Amygdala (tissue), 56 donors: Measurements from ENCODE around the gene PHTF2.
"Not testable (repeated sequence)": the region's sequence is repeated elsewhere in the genome, so short reads cannot be mapped to it uniquely, and the experiment has no call there.

Experiments used
- DNase-seq, 56 donors: peaks; one replicate each; lab custom pipeline; 2025; lab: John Stamatoyannopoulos, UW

Gene PHTF2

GRCh38 chr7:77872256-77872655 lies 73.7 kb downstream of the PHTF2 start:
- DNase-seq: not testable (repeated sequence)

DNA sequence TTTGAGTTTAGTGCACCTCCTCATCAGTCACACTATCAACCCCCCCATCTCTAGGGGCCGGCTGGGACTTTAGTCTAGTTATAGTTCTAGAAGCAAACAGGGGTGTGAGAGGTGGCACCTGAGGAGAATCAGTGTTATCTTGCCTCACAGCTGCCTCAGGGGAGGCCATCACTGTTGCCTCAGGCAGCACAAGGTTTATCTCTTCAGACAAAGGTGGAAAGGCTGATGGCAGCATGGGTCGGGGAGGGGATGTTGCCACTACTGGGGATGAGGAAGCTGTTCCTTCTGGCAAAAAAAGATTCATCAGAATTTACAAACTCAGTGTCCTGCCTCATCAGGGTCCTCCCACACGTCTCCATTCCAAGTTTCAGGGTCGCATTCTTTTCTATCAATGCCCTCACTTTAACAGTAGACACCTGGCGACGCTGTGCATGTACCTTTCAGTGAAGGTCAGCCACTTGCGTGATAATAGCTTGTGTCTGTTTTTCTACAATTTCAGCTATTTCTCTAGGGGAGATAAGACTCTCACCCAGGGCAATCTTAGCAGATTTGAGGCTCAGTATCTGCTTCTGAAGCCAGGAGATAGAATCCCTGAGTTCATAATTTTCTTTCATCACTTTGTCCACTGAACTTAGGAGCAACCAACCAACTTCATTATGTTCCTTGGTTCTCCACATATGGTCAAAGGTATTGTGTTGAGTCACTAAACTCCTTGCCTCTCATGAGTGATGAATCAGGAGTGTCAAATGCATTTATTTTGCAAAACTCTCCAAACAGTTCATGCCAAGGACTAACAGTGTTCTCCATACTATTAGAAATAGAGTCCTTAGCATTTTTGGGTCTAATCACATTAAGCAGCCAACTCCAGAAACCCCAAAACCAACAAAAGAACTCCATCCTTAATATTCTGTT lies 75.1 kb downstream of the PHTF2 start:
- not testable (repeated sequence) for DNase-seq

DNA sequence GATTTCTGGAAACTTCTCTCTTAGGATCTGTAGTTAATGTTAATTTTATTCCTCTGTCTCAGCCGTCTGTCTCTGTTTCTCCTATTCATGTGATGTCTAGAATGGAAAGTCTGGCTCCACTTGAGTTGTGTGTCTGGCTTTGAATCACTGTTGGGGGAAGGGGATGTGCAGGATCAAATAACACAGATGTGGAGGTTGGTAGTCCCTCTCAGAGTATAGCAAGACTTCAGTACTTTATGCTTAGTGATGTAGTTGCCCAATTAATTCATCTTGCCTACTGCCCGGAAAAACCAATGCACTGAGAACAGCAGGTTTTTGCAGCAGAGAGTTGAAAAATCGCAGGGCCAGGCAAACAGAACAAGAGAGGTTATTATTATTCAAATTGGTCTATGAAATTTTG lies 79.2 kb downstream of the PHTF2 start:
- DNase-seq: no peak

- DNase-seq: no peak
These were observed 79.9 kb downstream of the PHTF2 start for GRCh38 chr7:77878500-77878899.

- DNase-seq: no peak
These were observed 80.7 kb downstream of the PHTF2 start for GRCh38 chr7:77879272-77879671.

- no peak for DNase-seq
These were observed 83.3 kb downstream of the PHTF2 start for GRCh38 chr7:77881871-77882270.

GRCh38 chr7:77885155-77885554 lies 86.6 kb downstream of the PHTF2 start:
- no peak for DNase-seq

DNA sequence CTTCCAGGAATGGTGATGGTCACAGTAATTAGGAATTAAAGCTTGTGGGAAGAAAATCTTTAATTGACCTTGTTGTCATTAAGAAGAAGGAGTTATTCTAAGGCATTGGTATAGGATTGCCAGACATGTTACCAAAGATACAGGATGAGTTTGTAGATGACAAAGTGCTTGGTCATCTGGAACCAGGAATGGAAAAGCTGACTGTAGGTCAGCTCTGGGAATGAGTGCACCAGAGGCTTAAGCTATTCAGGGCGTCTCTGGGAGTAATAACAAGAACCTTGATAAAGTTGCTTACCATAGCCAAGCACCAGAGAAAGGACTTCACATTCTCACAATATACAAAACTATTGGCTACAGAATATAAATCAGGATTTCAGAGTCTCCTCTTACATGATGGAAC lies 89.0 kb downstream of the PHTF2 start:
- no peak for DNase-seq

GRCh38 chr7:77888998-77889397 lies 90.4 kb downstream of the PHTF2 start:
- no peak for DNase-seq

GRCh38 chr7:77893813-77894212 lies 95.2 kb downstream of the PHTF2 start:
- DNase-seq: no peak

DNA sequence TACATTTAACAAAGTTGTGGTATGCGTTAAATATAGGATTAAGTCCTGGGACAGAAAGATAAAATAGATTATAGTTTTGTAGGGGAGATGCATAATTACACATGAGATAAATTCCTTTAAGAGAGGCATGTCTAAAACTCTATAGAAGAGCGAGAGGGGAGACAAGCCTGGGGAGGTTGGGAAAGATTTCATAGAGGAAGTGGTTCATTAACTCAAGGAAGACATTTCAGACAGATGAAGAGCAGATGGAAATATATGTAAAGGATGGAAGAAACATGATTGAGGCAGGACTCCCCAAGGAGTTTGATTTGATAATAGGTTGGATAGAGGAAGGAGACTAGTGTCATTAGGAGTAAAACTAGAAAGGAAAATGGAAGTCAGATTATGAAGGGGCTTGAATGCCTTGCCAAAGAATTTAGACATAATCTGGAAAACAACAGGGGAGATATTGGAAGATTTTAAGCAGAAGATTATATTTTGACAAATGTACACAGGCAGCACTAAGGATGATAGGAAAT lies 96.1 kb downstream of the PHTF2 start:
- no peak for DNase-seq

GRCh38 chr7:77895905-77896304 lies 97.3 kb downstream of the PHTF2 start:
- DNase-seq: no peak

- no peak for DNase-seq
These were observed 98.5 kb downstream of the PHTF2 start for GRCh38 chr7:77897004-77897547.

DNA sequence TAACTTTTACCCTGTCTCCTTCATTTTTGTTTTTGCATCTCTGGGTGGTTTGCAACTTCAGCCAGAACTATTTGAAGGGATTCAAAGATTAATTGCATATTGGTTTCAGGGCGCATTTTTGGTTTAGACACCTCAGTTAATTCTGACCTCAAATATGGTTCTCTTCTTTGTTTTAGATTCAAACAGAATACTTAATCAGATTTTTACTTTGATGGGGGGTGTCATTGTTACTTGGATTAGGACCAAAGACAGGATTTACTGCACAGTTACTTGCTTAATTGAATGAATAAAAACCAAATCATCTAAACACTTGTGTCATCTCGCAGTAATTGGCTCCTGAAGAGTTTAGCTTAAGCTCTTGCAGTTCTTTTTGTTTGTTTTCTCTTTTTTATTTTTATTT lies 100.9 kb downstream of the PHTF2 start:
- DNase-seq: no peak

GRCh38 chr7:77903597-77903996 lies 105.0 kb downstream of the PHTF2 start:
- no peak for DNase-seq

- no peak for DNase-seq
These were observed 105.7 kb downstream of the PHTF2 start for GRCh38 chr7:77904252-77904651.

DNA sequence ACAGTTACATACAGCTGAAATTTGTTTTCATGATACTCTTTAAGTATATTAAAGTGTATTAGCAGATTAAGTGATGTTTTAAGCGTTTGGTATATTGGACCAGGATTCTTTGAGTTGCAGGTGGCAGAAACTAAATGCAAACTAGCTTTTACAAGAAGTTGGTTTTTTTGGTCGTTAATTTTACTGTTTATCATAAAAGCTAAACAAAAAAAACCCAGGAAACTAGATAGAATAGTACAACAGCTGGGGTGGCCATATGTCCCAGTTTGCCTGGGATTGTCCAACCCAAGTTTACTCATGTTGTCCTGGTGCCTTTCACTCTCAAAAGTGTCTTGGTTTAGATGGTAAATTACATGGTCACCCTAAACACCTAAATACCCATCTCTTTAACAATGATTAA lies 108.7 kb downstream of the PHTF2 start:
- DNase-seq: no peak

DNA sequence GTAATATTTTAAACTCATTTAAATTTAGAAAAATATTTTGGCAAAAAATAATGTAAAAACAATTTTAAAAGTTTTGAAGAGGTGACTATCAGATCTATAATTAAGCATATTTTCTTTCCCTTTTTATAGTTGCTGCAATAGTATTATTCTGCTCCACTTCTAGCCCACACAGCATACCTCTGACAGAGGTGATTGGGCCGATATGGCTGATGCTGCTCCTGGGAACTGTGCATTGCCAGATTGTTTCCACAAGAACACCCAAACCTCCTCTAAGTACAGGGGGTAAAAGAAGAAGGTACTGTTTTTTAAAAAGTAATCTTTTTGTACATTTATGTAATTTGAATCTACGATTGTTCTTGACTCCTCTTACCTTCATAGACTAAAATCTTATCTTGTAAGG lies 110.1 kb downstream of the PHTF2 start:
- DNase-seq: no peak

DNA sequence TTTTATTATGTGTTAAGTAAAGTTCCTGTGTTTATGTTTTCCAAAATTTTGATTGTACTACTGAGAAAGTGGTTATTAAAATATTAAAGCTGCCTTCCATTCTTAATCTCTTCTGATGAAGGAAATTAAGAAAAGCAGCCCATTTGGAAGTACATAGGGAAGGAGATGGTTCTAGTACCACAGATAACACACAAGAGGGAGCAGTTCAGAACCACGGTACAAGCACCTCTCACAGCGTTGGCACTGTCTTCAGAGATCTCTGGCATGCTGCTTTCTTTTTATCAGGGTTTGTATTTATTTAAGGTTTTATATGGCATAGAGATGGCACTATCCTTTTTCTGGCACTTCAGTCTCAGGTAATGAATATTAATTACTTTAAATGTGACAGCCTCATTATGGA lies 111.6 kb downstream of the PHTF2 start:
- DNase-seq: no peak

DNA sequence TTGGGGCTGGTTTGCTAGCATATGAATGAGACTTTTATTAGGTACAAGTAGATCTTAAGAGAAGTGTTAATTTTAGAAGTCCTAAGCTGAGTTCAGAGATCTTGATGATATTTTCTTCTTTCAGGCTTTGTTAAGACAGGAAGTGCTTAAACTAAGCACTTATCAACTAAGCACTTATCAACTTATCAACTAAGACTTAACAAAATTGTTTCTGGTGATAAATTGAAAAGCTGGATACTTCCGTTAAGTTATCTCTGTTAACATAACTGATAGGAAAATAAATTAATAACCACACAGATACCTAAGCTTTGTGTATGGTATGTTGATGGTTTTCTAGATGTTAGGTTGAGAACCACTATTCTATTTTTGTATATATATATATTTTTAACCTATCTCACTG lies 113.7 kb downstream of the PHTF2 start:
- DNase-seq: no peak

GRCh38 chr7:77913977-77914607 lies 115.5 kb downstream of the PHTF2 start:
- no peak for DNase-seq
